Peyer's patch (tissue), 4 donors: ENCODE data around the gene PAK6.

Source experiments
- POLR2A ChIP-seq, 2 donors: fragments of 450-650 bp; IDR thresholded peaks; one replicate each; pipeline ENCODE4 v1.5.1; 2017; ENCODE audit warnings: antibody characterized with exemption in 2 of 2, mild to moderate bottlenecking in 2 of 2, moderate library complexity in 2 of 2
- TF ChIP-seq, protein P1 (sequence below), 6 experiments: fragments of 450-650 bp in 4 of 6; fragments of 200-600 bp in 2 of 6; sonication (generic) in 1 of 6; IDR thresholded peaks; one replicate each; pipeline ENCODE4 v1.5.1; 2017 to 2019; ENCODE audit warnings: antibody characterized with exemption in 6 of 6, mild to moderate bottlenecking in 3 of 6, moderate library complexity in 1 of 6

DNA sequence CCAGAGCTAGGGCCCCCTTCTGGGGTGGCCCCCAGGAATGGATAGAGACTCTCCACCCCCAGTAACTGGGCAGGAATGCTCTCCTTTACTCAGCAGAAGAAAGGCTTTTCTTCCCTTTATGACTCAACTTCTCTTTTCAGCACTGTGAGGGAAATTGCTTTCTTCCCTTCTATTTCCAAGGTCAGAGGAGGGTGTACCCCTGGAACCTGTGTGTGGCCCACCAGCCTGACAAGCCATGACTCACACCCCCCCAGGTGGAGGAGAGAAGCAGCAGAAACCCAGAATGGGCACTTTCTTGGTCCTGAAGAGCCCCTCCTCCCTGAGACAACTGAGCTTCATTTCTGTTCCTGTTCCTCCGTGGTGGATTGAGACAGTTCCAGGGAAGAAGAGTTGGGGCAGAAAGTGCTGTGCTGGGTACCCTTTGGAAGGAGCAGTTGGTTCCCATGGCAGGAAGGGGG lies 46.7 kb downstream of the PAK6 start:
- TF ChIP-seq, protein P1, sequence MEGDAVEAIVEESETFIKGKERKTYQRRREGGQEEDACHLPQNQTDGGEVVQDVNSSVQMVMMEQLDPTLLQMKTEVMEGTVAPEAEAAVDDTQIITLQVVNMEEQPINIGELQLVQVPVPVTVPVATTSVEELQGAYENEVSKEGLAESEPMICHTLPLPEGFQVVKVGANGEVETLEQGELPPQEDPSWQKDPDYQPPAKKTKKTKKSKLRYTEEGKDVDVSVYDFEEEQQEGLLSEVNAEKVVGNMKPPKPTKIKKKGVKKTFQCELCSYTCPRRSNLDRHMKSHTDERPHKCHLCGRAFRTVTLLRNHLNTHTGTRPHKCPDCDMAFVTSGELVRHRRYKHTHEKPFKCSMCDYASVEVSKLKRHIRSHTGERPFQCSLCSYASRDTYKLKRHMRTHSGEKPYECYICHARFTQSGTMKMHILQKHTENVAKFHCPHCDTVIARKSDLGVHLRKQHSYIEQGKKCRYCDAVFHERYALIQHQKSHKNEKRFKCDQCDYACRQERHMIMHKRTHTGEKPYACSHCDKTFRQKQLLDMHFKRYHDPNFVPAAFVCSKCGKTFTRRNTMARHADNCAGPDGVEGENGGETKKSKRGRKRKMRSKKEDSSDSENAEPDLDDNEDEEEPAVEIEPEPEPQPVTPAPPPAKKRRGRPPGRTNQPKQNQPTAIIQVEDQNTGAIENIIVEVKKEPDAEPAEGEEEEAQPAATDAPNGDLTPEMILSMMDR (IDR thresholded peaks at IDR 0.05) = no peak
- no peak for TF ChIP-seq POLR2A (IDR thresholded peaks at IDR 0.05)
